Activated naive CD8-positive, alpha-beta T cell treated with anti-CD3 and anti-CD28 coated beads, Interleukin-2, amount 50 U/mL, for 24 hours (primary cell): Measurements from ENCODE around the gene CACUL1.
"Not testable (repeated sequence)": the region's sequence is repeated elsewhere in the genome, so short reads cannot be mapped to it uniquely, and the experiment has no call there.

ENCODE experiments used
- ATAC-seq: fragments of 150-1000 bp; cut with Tn5 transposase; one replicate; pipeline ENCODE4 v1.10.0; 2021
- DNase-seq: peaks from one replicate; pipeline ENCODE4 v3.0.0; 2021
- H3K27ac Mint-ChIP-seq: one replicate; pipeline ENCODE4 v1.8.0; 2021; ENCODE audit warnings: mild to moderate bottlenecking, mixed read lengths
- H3K27me3 Mint-ChIP-seq: one replicate; pipeline ENCODE4 v1.8.0; 2021; ENCODE audit warnings: mixed read lengths
- H3K36me3 Mint-ChIP-seq: one replicate; pipeline ENCODE4 v1.8.0; 2021; ENCODE audit warnings: low read depth, mixed read lengths
- H3K4me1 Mint-ChIP-seq: one replicate; pipeline ENCODE4 v1.8.0; 2021; ENCODE audit warnings: mixed read lengths
- H3K4me3 Mint-ChIP-seq: one replicate; pipeline ENCODE4 v1.8.0; 2021; ENCODE audit warnings: mild to moderate bottlenecking, moderate library complexity, mixed read lengths
- H3K9me3 Mint-ChIP-seq: one replicate; pipeline ENCODE4 v1.8.0; 2021; ENCODE audit warnings: mixed read lengths

Gene CACUL1

GRCh38 chr10:118701529-118702323, 53.0 kb downstream of the CACUL1 start:
- H3K27ac Mint-ChIP-seq: no peak overlapping the region

GRCh38 chr10:118698421-118698820, 56.3 kb downstream of the CACUL1 start:
- H3K27ac Mint-ChIP-seq: peak overlapping the region; percentile 1
- ATAC-seq (peak; percentile 100), DNase-seq (peak; percentile 72)
- H3K27me3 Mint-ChIP-seq: no peaks in the 10 kb centered on the region
- H3K4me1 Mint-ChIP-seq: peaks cover 56% of the 10 kb centered on the region
- H3K36me3 Mint-ChIP-seq: peaks cover 25% of the 10 kb centered on the region
- H3K9me3 Mint-ChIP-seq: no peaks in the 10 kb centered on the region
- peak overlapping the region; percentile 25 for H3K4me3 Mint-ChIP-seq

More at GRCh38 chr10:118701529-118702323, 53.0 kb downstream of the CACUL1 start:
- Mint-ChIP-seq H3K27me3 (no peaks in the 10 kb centered on the region), H3K4me3 (no peak overlapping the region), H3K4me1 (peaks cover 49% of the 10 kb centered on the region), H3K9me3 (no peaks in the 10 kb centered on the region), H3K36me3 (peaks cover 25% of the 10 kb centered on the region)
- DNase-seq (no peak), ATAC-seq (no peak)

GRCh38 chr10:118694848-118695247, 59.9 kb downstream of the CACUL1 start:
- peaks cover 34% of the 10 kb centered on the region for H3K4me1 Mint-ChIP-seq
- H3K27me3 Mint-ChIP-seq: no peaks in the 10 kb centered on the region
- no peak for DNase-seq
- peaks cover 23% of the 10 kb centered on the region for H3K36me3 Mint-ChIP-seq
- no peaks in the 10 kb centered on the region for H3K9me3 Mint-ChIP-seq
- H3K4me3 Mint-ChIP-seq: no peak overlapping the region
- no peak for ATAC-seq
- H3K27ac Mint-ChIP-seq: no peak overlapping the region

- Mint-ChIP-seq H3K36me3 (peaks cover 27% of the 10 kb centered on the region), H3K9me3 (no peaks in the 10 kb centered on the region), H3K27me3 (no peaks in the 10 kb centered on the region), H3K4me1 (peaks cover 17% of the 10 kb centered on the region), H3K27ac (no peak overlapping the region), H3K4me3 (no peak overlapping the region)
- ATAC-seq (no peak), DNase-seq (no peak)
These were observed 61.9 kb downstream of the CACUL1 start for GRCh38 chr10:118692872-118693271.

- DNase-seq (no peak), ATAC-seq (no peak)
- no peak overlapping the region for H3K4me3 Mint-ChIP-seq
- no peaks in the 10 kb centered on the region for H3K27me3 Mint-ChIP-seq
- no peaks in the 10 kb centered on the region for H3K9me3 Mint-ChIP-seq
- H3K27ac Mint-ChIP-seq: no peak overlapping the region
- H3K36me3 Mint-ChIP-seq: peaks cover 31% of the 10 kb centered on the region
- H3K4me1 Mint-ChIP-seq: peaks cover 4% of the 10 kb centered on the region
These were observed 65.5 kb downstream of the CACUL1 start for GRCh38 chr10:118689070-118689858.

GRCh38 chr10:118687472-118687871, 67.3 kb downstream of the CACUL1 start:
- H3K4me1 Mint-ChIP-seq: no peaks in the 10 kb centered on the region
- no peak overlapping the region for H3K27ac Mint-ChIP-seq
- no peaks in the 10 kb centered on the region for H3K9me3 Mint-ChIP-seq
- no peak overlapping the region for H3K4me3 Mint-ChIP-seq
- ATAC-seq (no peak), DNase-seq (no peak)
- peaks cover 30% of the 10 kb centered on the region for H3K36me3 Mint-ChIP-seq
- no peaks in the 10 kb centered on the region for H3K27me3 Mint-ChIP-seq

DNA sequence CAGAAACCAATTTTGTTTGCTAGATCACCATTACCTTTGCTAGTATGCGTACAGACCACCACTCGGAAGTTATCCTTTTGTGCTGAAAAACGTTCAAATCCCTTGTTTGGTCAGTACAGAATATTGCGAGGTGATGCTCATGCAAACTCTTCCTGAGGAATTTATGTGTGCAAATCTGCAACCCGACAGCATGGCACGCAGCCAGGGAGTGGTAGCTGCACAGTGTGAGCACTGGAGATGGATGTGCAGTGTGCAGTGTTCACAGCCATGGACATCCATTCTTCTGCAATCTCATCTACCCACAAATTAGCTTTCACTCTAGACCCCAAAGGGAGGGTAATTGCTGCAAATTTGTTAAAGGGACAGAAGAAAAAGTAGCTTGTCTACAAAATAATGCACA, 72.2 kb downstream of the CACUL1 start:
- DNase-seq: no peak
- H3K4me3 Mint-ChIP-seq: no peak overlapping the region
- no peaks in the 10 kb centered on the region for H3K9me3 Mint-ChIP-seq
- peaks cover 7% of the 10 kb centered on the region for H3K4me1 Mint-ChIP-seq
- peaks cover 32% of the 10 kb centered on the region for H3K36me3 Mint-ChIP-seq
- no peak overlapping the region for H3K27ac Mint-ChIP-seq
- no peaks in the 10 kb centered on the region for H3K27me3 Mint-ChIP-seq
- no peak for ATAC-seq

DNA sequence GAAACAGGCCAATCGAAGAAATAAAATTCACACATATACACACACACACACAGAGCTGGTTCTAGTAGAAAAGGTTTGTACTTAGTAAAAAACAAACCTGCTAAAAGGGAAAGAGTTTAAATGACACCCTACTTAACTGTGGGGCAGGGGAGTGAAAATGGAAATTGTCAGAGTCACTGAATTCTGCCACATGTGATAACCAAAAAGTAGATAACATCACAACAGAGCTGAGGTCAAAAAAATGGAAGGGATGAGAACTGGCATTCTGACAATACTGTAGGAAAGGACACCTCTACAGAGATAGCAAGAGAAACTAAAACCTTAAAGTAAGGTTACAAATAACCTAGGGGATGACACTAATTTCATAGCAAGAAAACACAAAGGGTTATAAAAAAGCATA, 74.6 kb downstream of the CACUL1 start:
- ATAC-seq (no peak), DNase-seq (no peak)
- H3K9me3 Mint-ChIP-seq: no peaks in the 10 kb centered on the region
- peak overlapping the region; percentile 2 for H3K27ac Mint-ChIP-seq
- H3K27me3 Mint-ChIP-seq: no peaks in the 10 kb centered on the region
- H3K36me3 Mint-ChIP-seq: peaks cover 21% of the 10 kb centered on the region
- no peak overlapping the region for H3K4me3 Mint-ChIP-seq
- peaks cover 10% of the 10 kb centered on the region for H3K4me1 Mint-ChIP-seq

DNA sequence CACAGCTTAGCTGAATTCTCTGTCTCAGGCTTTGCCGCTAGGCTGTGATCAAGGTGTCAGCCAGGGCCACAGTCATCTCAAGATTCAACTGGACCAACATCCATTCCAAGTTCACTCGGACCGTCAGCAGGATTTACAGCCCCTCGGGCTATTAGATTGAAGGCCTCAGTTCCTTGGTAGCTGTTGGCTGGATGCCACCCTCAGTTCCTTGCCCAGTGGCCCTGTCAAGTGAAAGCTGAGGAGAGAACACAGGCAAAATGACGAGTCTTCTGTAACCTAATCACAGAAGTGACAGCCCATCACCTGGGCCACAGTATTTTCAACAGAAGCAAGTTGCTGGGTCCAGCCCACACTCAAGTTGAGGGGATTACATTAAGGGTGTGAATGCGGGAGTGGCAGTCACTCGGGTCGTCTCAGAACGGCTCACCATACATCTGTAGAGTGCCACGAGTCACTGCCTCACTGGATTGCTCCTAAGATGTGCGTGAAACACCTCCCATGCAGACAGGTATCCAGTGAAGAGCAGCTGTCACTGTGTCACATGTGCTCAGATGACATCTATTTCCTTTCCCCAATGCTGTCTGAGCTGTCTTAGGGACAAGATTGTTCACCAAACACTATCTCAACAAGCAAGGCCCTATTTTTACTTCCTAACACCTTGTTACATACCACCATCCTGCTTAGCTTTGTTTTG, 80.4 kb downstream of the CACUL1 start:
- H3K9me3 Mint-ChIP-seq: no peaks in the 10 kb centered on the region
- DNase-seq (no peak), ATAC-seq (no peak)
- no peak overlapping the region for H3K4me3 Mint-ChIP-seq
- H3K36me3 Mint-ChIP-seq: peaks cover 4% of the 10 kb centered on the region
- H3K27ac Mint-ChIP-seq: peak overlapping the region; percentile 19
- peaks cover 11% of the 10 kb centered on the region for H3K4me1 Mint-ChIP-seq
- no peaks in the 10 kb centered on the region for H3K27me3 Mint-ChIP-seq

DNA sequence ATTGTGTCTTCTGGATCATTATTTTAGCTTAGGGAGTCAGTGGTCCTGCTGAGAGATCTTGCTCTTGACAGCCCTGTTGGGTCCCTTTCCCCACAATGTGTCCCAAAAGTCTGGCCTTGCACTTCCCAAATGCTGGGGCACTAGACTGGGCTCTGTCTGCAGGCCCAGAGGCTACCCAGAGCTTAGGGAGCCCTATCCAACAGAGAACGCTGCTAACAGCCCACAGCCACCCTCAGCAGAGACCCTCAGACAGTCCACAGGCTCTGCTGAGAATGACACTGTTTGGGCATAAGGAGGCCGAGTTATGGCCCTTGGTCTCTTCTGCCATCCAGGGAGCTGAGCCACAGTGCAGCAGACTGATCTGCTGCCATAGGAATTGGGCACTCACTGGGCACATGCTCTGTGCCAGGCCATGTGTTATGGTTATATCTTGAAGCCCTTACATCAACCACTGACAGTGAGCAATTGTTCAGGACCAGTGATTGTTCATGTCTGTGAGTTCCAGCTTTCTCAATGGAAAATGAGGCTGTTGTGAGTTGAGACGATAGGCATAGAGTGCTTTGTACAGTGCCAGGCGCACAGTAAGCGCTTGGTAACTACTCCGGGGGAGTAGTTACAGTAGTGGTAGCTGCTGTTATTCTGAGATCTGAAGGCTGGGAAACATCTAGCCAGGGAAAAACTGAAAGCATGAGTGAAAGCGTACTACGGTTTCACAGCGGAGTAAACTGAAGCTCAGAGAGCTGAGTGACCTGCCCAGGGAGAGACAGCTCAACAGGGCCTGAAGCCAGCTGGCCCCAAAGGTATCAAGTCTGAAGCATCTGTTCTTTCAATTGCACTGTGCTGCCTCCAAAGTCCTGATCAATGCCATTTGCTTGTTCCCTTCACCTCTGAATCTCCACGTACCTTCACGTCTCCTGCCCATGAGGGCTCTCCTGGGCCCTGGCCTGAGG, 81.7 kb downstream of the CACUL1 start:
- Mint-ChIP-seq H3K4me3 (no peak overlapping the region), H3K27me3 (no peaks in the 10 kb centered on the region), H3K27ac (no peak overlapping the region), H3K4me1 (peaks cover 19% of the 10 kb centered on the region), H3K9me3 (no peaks in the 10 kb centered on the region), H3K36me3 (peaks cover 4% of the 10 kb centered on the region)
- no peak for ATAC-seq
- DNase-seq: no peak

DNA sequence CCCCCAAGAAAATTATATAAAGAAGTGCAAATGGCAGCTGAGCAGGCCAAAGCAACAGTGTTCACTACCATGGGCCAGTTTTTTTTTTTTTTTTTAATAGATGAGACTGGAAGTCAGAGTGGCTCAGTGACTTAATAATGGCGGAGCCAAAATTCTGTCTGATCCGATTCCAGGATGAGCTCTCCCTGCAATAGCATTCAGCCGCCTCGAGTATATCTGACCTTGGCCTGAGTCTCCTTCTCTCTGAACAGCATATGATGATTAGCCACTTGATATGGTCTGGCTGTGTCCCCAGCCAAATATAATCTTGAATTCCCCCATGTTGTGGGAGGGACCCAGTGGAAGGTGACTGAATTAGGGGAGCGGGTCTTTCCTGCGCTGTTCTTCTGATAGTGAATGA, 82.6 kb downstream of the CACUL1 start:
- ATAC-seq (no peak), DNase-seq (no peak)
- no peaks in the 10 kb centered on the region for H3K9me3 Mint-ChIP-seq
- H3K4me3 Mint-ChIP-seq: no peak overlapping the region
- H3K36me3 Mint-ChIP-seq: peaks cover 4% of the 10 kb centered on the region
- no peaks in the 10 kb centered on the region for H3K27me3 Mint-ChIP-seq
- peaks cover 16% of the 10 kb centered on the region for H3K4me1 Mint-ChIP-seq
- H3K27ac Mint-ChIP-seq: no peak overlapping the region

GRCh38 chr10:118671221-118671620, 83.5 kb downstream of the CACUL1 start:
- H3K9me3 Mint-ChIP-seq, ATAC-seq, H3K27me3 Mint-ChIP-seq, H3K27ac Mint-ChIP-seq, H3K4me3 Mint-ChIP-seq, DNase-seq, H3K36me3 Mint-ChIP-seq: not testable (repeated sequence)
- peaks cover 16% of the 10 kb centered on the region for H3K4me1 Mint-ChIP-seq

DNA sequence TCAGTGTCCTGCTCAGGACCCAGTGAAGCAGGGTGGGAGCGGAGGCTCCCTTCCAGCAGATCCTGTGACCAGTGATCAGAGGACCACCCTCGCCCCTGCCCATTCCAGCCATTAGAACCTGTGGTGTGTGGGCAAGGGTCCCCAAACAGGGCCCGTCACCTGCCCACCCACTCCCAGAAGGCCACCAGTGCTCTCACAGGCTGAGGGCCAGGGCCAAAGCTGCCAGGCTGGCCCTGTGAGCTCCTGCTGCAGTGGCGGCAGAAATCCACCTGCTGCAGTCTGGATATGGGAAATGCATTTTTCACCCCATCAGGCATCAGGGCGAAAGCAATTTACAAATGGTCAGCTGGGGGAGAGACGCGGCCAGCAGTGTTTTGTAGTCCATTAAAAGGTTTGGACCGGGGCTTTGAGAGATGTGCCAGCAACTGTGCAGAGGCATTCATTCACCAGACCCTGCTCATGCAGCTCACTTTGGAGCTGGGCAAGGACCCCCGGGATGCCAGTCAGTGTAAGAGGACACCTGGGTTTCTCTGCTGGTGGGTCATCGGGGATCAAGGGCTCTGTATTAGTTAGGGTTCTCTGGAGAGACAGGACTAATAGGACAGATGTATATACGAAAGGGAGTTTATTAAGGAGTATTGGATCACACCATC, 84.2 kb downstream of the CACUL1 start:
- Mint-ChIP-seq H3K4me3 (no peak overlapping the region), H3K27me3 (no peaks in the 10 kb centered on the region), H3K4me1 (peaks cover 16% of the 10 kb centered on the region), H3K9me3 (no peaks in the 10 kb centered on the region), H3K27ac (no peak overlapping the region), H3K36me3 (peaks cover 4% of the 10 kb centered on the region)
- DNase-seq (no peak), ATAC-seq (no peak)
